Middle frontal gyrus (tissue), 1 donor: ENCODE measurements around the gene DAB2IP.

ENCODE experiments used
- DNase-seq: peaks from one replicate; pipeline ENCODE4 v3.0.0-alpha.2; 2015; ENCODE audit warnings: low spot score; ENCODE audit errors: extremely low spot score

DAB2IP gene

GRCh38 chr9:121758693-121759092 is 107.3 kb downstream of the DAB2IP start:
- DNase-seq = no peak

- no peak for DNase-seq
Measured at GRCh38 chr9:121759996-121760395, 108.6 kb downstream of the DAB2IP start.

GRCh38 chr9:121760571-121760970 is 109.1 kb downstream of the DAB2IP start:
- DNase-seq = no peak

GRCh38 chr9:121763131-121763530 is 111.7 kb downstream of the DAB2IP start:
- DNase-seq = no peak

GRCh38 chr9:121763561-121764370 is 112.3 kb downstream of the DAB2IP start:
- no peak for DNase-seq

- DNase-seq = no peak
Measured at GRCh38 chr9:121764371-121764730, 112.9 kb downstream of the DAB2IP start.

GRCh38 chr9:121765021-121765950 is 113.9 kb downstream of the DAB2IP start:
- DNase-seq = no peak

- DNase-seq = no peak
Measured at GRCh38 chr9:121766081-121766683, 114.7 kb downstream of the DAB2IP start.

- DNase-seq = no peak
Measured at GRCh38 chr9:121767171-121767769, 115.8 kb downstream of the DAB2IP start.

GRCh38 chr9:121768416-121769015 is 117.1 kb downstream of the DAB2IP start:
- DNase-seq = no peak

GRCh38 chr9:121769939-121770338 is 118.5 kb downstream of the DAB2IP start:
- no peak for DNase-seq

- no peak for DNase-seq
Measured at GRCh38 chr9:121770415-121771273, 119.2 kb downstream of the DAB2IP start.

GRCh38 chr9:121771418-121771817 is 120.0 kb downstream of the DAB2IP start:
- no peak for DNase-seq

- DNase-seq = no peak
Measured at GRCh38 chr9:121771851-121772599, 120.6 kb downstream of the DAB2IP start.

GRCh38 chr9:121772600-121773285 is 121.3 kb downstream of the DAB2IP start:
- no peak for DNase-seq

GRCh38 chr9:121773286-121773953 is 122.0 kb downstream of the DAB2IP start:
- no peak for DNase-seq

- DNase-seq = no peak
Measured at GRCh38 chr9:121773954-121774714, 122.7 kb downstream of the DAB2IP start.
